ENCODE data around the gene NPHP4. TPM values are rescaled to one million over a fixed set of nuclear protein-coding genes. Genes with fewer than 3 reads are reported as not detected.

The NPHP4 gene
- total RNA-seq, 1 experiment from 2014 or later: 3.4 TPM

- DNase-seq (ENCODE audit: low read depth, low spot score): no peak
- in situ Hi-C loops (cut with HindIII; ENCODE audit: low pct_unique_long_range_greater_than_20kb, low sequenced_read_pairs): no loop called here
Measured at GRCh38 chr1:5949761-5950100, 42.5 kb downstream of the NPHP4 start.

GRCh38 chr1:5949085-5949760, 43.0 kb downstream of the NPHP4 start:
- no peak for DNase-seq (ENCODE audit: low read depth, low spot score)
- in situ Hi-C loops (cut with HindIII; ENCODE audit: low pct_unique_long_range_greater_than_20kb, low sequenced_read_pairs): no loop called here

GRCh38 chr1:5948681-5949005, 43.6 kb downstream of the NPHP4 start:
- in situ Hi-C loops (cut with HindIII; ENCODE audit: low pct_unique_long_range_greater_than_20kb, low sequenced_read_pairs): no loop called here

GRCh38 chr1:5947978-5948680, 44.1 kb downstream of the NPHP4 start:
- in situ Hi-C loops (cut with HindIII; ENCODE audit: low pct_unique_long_range_greater_than_20kb, low sequenced_read_pairs): no loop called here
- no peak for DNase-seq (ENCODE audit: low read depth, low spot score)

More at GRCh38 chr1:5948681-5949005, 43.6 kb downstream of the NPHP4 start:
- no peak for DNase-seq (ENCODE audit: low read depth, low spot score)

GRCh38 chr1:5947071-5947821, 45.0 kb downstream of the NPHP4 start:
- in situ Hi-C loops (cut with HindIII; ENCODE audit: low pct_unique_long_range_greater_than_20kb, low sequenced_read_pairs): no loop called here
- DNase-seq (ENCODE audit: low read depth, low spot score): no peak

GRCh38 chr1:5945445-5945844, 46.8 kb downstream of the NPHP4 start:
- no peak for DNase-seq (ENCODE audit: low read depth, low spot score)
- in situ Hi-C loops (cut with HindIII; ENCODE audit: low pct_unique_long_range_greater_than_20kb, low sequenced_read_pairs): no loop called here

- no peak for DNase-seq (ENCODE audit: low read depth, low spot score)
- in situ Hi-C loops (cut with HindIII; ENCODE audit: low pct_unique_long_range_greater_than_20kb, low sequenced_read_pairs): no loop called here
Measured at GRCh38 chr1:5944843-5945167, 47.4 kb downstream of the NPHP4 start.

GRCh38 chr1:5944154-5944842, 47.9 kb downstream of the NPHP4 start:
- no peak for DNase-seq (ENCODE audit: low read depth, low spot score)
- in situ Hi-C loops (cut with HindIII; ENCODE audit: low pct_unique_long_range_greater_than_20kb, low sequenced_read_pairs): no loop called here

GRCh38 chr1:5943343-5944124, 48.7 kb downstream of the NPHP4 start:
- in situ Hi-C loops (cut with HindIII; ENCODE audit: low pct_unique_long_range_greater_than_20kb, low sequenced_read_pairs): no loop called here
- DNase-seq (ENCODE audit: low read depth, low spot score): no peak

GRCh38 chr1:5941671-5942070, 50.6 kb downstream of the NPHP4 start:
- in situ Hi-C loops (cut with HindIII; ENCODE audit: low pct_unique_long_range_greater_than_20kb, low sequenced_read_pairs): no loop called here
- no peak for DNase-seq (ENCODE audit: low read depth, low spot score)

- in situ Hi-C loops (cut with HindIII; ENCODE audit: low pct_unique_long_range_greater_than_20kb, low sequenced_read_pairs): no loop called here
- no peak for DNase-seq (ENCODE audit: low read depth, low spot score)
Measured at GRCh38 chr1:5940723-5941407, 51.4 kb downstream of the NPHP4 start.

GRCh38 chr1:5939271-5940170, 52.7 kb downstream of the NPHP4 start:
- in situ Hi-C loops (cut with HindIII; ENCODE audit: low pct_unique_long_range_greater_than_20kb, low sequenced_read_pairs): no loop called here
- no peak for DNase-seq (ENCODE audit: low read depth, low spot score)

GRCh38 chr1:5938101-5938646, 54.1 kb downstream of the NPHP4 start:
- no peak for DNase-seq (ENCODE audit: low read depth, low spot score)
- in situ Hi-C loops (cut with HindIII; ENCODE audit: low pct_unique_long_range_greater_than_20kb, low sequenced_read_pairs): no loop called here

GRCh38 chr1:5937373-5937857, 54.8 kb downstream of the NPHP4 start:
- no peak for DNase-seq (ENCODE audit: low read depth, low spot score)
- in situ Hi-C loops (cut with HindIII; ENCODE audit: low pct_unique_long_range_greater_than_20kb, low sequenced_read_pairs): no loop called here

GRCh38 chr1:5936621-5937372, 55.4 kb downstream of the NPHP4 start:
- in situ Hi-C loops (cut with HindIII; ENCODE audit: low pct_unique_long_range_greater_than_20kb, low sequenced_read_pairs): no loop called here

More at GRCh38 chr1:5936621-5937372, 55.4 kb downstream of the NPHP4 start:
- DNase-seq (ENCODE audit: low read depth, low spot score): no peak
